HS-27A (cell line): Measurements from ENCODE around the gene USP49.
"Not testable (repeated sequence)": the region's sequence is repeated elsewhere in the genome, so short reads cannot be mapped to it uniquely, and the experiment has no call there.

Source experiments
- DNase-seq: peaks from one replicate; pipeline ENCODE4 v3.0.0-alpha.2; 2012; ENCODE audit warnings: low read depth, missing footprints

USP49 gene

DNA sequence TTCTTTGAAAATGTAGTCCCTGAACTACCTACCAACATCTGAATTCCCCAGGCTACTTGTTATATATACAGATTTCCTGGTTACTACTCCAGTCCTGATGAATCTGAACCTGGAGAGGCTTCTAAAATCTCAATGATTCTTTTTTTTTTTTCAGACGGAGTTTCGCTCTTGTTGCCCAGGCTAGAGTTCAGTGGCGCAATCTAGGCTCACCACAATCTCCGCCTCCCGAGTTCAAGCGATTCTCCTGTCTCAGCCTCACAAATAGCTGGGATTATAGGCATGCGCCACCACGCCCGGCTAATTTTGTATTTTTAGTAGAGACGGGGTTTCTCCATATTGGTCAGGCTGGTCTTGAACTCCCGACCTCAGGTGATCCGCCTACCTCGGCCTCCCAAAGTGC is 83.2 kb downstream of the USP49 start:
- not testable (repeated sequence) for DNase-seq

DNA sequence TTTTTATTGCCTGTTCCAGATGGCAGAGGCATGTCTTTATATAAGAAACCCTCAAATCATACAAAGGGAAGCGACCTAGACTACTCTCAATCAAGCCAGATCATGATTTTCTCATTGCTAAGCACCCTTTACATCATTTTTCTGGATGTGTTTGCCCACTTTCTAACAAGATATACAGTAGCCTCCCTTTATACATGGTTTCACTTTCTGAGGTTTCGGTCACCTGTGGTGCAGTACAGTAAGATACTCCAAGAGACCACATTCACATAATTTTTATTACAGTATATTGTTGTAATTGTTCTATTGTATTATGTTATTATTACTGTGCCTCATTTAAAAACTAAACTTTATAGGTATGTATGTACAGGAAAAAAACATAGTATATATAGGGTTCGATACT is 84.1 kb downstream of the USP49 start:
- DNase-seq = no peak

GRCh38 chr6:41805830-41806774 is 89.1 kb downstream of the USP49 start:
- no peak for DNase-seq

DNA sequence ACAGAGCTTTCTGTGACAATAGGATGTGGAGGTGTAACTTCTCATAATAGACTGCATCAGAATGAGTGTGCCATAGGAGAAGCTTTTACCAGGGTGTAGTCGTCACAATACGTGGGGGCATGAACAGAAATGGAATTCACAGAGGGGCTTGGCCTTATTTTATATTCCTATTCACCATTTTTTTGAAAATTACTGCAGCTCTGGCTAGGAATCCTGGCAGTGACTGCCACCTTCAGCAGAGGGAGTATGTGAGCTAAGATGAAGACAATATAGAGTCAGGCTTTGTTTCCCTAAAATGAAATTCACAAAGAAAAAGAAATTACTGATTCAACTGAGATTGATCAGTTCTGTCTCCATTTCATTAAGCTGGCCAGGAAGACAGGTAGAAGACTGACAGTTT is 93.8 kb downstream of the USP49 start:
- no peak for DNase-seq

- DNase-seq = no peak
These were observed 95.6 kb downstream of the USP49 start for GRCh38 chr6:41799559-41799911.

- DNase-seq = no peak
These were observed 96.1 kb downstream of the USP49 start for GRCh38 chr6:41798901-41799558.

DNA sequence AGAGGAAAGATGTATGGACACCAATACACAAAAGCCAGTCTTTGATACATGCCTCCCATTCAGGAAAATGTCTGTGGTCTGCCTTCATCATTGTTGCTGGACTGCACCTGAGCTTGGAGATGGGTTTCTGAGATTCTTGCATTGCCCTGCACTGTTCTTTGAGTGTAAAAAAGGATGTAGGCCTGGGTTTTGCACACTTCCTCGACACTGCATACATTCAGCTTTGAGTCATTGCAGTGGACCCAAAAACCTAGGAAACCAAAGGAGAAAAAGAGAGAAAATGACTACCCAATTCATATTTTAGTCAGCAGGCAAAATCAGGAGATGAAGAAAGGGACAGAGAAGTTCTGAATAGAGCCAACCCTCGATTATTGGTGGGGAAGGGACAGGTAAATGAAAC is 98.7 kb downstream of the USP49 start:
- no peak for DNase-seq

DNA sequence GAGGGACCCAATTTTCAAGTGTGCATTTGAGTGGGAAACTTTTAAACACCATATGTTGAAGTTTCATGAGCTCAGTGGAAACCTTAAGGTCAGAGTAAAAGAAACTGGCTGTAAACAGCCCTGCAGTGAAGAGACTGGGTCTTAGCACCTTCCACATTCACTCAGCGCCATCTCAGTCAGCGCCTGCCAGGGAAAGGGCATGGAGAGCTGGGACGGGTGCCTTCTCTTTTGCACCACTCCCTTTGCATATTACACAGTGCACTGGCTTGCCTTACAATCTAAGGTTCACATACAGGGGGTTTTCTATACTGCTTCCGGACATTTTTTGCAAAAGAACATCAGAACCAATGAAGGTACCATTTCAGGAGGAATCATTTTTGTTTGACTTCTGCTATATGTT is 103.2 kb downstream of the USP49 start:
- no peak for DNase-seq

- DNase-seq = no peak
These were observed 103.9 kb downstream of the USP49 start for GRCh38 chr6:41791305-41791704.

DNA sequence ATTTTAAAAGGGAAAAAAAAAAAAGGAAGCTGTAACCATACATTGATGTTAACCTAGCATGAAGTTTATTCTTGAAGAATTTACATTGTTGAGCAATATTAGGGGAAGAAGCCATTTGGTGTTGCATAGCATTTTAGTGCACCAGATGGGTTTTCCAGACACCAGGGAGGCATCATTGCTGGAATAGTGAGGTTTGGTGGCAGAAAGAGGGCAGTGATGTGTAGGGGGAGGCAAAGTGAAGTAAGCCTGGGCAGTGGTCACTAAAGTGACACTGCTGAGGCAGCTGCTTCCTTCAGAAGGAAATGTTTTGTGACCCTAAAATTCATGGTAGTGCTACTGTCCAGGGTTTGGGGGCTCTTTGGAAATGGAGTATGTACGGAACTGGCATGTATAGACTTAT is 105.1 kb downstream of the USP49 start:
- DNase-seq = no peak

DNA sequence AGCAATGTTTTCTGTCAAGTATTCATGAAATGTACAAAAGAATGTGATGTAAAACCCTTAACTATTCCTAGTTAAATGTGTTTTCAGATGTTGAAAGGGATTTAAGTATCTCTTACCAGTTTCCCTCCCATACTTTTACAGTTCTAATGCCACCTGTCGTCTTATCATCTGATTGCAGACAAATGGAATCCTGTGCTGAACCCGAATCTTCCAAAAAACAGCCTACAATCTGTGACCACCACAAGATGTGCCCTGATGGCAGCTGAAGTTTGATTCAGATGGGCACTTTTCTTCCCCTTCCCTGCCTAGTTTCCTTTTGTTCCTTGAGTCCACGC is 105.8 kb downstream of the USP49 start:
- no peak for DNase-seq

DNA sequence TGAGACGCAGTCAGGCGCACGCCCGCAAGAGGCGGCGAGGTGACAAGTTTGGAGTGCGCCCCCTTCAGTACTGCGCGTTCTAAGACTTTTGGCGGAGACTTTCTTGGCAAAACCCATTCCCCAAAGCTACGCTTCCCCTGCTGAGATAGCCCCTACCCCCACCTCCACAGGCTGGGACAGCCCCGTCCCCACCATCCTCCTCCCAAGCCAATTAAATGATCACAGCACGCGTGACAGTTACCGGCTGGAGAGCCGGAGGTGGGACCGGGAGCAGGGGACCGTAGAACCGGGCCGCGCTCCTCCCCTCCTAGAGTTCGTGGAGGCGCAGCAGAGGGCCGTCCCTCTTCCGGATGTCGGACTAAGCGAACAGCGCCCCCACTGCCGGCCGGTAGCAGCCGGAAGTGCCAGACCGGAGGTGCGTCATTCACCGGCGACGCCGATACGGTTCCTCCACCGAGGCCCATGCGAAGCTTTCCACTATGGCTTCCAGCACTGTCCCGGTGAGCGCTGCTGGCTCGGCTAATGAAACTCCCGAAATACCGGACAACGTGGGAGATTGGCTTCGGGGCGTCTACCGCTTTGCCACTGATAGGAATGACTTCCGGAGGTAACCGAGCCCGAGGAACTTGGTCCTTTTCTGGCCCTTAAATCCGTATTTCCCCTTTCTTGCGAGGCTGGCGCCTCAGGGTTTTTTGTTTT is 107.8 kb downstream of the USP49 start, which contains the start of gene TOMM6:
Gene TOMM6 (plus strand): TSS at position 476 of the 699 bp plus-strand sequence. CDS start 4 bp downstream, at position 480.
- DNase-seq = peak; percentile 87

DNA sequence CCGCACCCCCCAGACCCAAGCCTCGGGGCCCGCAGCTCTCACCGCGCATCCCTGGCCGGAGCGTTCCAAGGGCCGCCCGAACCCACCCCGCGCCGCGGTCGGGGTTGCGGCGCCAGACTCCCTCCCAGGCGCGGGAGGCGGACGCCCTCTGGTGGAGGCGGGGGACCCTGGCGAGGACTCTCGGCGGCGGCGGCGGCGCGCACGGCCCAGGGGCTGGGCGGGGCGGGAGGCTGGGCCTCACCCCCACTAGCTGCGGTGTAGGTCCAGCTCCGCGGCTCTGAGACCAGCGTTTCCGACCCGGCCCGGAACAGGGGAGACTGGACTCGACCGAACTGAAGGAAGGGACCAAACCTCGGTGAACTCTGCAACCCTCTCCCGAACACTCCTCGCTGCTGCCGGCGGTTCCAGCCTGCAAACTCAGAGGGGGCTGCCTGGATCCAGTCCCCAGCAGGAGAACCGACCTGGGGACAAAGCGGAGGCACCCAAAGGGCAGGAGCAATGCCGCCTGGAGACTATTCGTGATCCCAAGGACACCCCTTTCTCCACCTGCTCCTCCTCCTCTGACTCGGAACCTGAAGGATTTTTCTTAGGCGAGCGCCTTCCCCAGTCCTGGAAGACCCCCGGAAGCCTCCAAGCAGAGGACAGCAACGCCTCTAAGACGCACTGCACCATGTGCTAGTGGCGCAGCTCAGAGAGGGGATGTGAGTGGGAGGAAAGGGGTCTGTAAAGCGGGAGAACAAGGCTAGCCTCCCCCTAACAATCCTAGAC is 108.5 kb downstream of the USP49 start:
- no peak for DNase-seq

DNA sequence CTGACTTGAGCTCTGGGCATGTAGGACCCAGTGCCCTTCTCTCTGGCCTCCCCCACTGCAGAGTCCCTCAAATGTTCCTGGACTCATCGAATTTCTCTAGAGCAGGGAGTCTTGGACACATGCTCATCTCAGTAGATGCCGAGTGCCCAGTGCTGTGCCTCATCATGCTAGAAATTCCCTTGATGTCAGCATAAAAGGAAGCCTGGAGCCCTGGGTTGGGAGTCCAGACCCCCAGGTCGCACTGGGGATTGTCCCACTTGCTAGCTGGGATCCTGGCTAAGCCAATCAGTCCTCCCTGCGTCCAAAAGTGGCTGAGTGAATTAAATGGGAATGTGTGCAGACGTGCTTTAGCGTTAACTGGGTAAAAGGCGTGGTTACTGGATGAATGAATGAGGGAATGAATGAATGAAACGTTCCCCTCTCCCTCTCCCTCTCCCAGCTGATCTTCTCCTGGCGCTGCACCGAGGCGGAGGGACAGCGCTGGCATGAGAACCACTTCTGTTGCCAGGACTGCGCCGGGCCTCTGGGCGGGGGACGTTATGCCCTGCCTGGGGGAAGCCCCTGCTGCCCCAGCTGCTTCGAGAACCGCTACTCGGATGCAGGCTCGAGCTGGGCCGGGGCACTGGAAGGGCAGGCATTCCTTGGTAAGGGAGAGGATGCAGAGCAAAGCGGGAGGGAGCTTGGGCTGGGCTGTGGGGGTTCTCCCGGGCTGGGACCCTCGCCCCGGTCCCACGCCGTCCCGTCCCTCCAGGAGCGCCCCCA is 109.3 kb downstream of the USP49 start:
- no peak for DNase-seq

DNA sequence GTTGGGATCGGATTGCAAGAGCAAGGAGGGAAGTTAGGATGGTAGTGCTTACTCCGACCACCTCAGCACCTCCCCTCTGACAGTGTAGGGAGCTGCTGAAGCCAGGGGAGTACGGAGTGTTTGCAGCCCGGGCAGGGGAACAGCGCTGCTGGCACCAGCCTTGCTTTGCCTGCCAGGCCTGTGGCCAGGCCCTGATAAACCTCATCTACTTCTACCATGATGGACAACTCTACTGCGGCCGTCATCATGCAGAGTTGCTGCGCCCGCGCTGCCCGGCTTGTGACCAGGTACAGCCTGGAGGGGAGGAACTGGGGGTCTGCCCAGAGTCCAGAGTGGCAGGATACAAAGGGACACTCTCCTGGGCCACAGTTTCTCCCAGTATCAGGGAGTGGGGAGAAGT is 109.9 kb downstream of the USP49 start:
- no peak for DNase-seq

DNA sequence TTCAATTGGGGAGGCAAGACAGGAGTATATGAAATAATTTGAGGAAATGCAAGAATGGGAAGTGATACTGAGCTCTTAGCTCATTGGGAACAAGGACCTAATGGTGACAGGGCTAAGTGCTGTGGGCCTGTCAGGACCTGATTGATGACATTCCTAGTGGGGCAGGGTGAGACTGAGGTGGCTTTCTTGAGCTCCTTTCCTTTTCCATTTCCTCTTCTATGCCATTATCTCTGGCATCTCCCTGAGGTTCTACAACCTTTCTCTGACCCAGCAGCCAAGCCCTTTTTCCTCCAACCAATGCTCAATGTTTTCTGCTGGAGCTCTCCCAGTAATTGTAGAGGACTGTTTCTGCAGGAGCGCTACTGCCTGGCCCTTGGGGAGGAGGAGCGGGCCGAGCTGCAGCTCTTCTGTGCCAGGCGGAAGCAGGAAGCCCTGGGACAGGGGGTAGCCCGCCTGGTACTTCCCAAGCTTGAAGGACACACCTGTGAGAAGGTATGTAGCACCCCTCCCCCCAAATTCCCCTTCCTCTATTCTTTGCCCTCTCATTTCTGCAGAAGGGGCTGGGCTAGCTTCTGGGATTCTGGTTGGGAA is 110.5 kb downstream of the USP49 start:
- no peak for DNase-seq

GRCh38 chr6:41783106-41783780 is 111.9 kb downstream of the USP49 start:
- DNase-seq = no peak

GRCh38 chr6:41781366-41781730 is 113.8 kb downstream of the USP49 start:
- DNase-seq = no peak

DNA sequence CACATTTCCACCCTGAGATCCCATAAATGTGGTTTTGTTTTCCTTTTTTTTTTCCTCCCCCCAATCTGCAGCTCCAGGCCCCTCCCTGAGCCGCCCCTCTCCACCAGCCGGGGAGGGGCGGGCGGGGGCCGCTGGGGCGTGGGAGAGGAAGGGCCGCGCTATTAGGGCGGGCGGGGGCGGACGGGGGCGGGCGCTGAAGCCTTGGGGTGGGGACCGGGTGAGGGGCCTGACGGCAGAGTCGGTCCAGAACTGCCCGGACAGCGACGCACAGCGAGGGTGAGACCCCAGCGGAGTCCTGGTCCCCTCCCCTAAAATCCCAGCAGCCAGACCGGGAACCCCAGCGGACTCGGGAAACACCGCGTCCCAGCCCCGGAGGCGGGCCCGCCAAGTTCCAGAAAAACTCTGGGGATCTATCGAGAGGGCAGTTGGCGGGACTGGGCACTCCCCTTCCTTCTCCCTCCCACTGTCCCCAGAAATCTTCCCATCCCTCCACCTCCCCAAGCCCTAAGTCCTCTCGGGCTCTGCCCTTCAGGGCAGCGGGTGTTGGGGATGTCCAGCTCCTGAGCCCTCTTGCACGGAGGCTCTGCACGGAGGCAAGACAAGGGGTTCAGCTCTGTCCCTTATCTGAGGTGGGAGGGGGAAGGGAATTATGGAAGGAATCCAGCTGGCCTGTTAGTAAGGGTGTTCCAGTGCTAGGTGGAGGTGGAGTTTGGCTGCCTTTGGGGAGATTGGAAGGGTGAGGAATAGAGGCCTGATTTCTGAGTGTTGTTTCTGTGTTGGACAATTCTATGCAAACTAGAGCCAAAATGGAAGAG is 114.4 kb downstream of the USP49 start, which contains the start of gene PRICKLE4:
Gene PRICKLE4 (plus strand): TSS at position 232 of the 815 bp plus-strand sequence. CDS start 2,692 bp downstream, outside the sequence.
- no peak for DNase-seq
